GM21423 (cell line): ENCODE results near the gene NBEAL2.
A peak's percentile ranks its signal among the peaks of the same experiment; 100 is the strongest.

ENCODE experiments used
- ATAC-seq: cut with Tn5 transposase; IDR thresholded peaks from one replicate; pipeline ENCODE4 v1.9.1; 2021; ENCODE audit warnings: mild to moderate bottlenecking, moderate library complexity; ENCODE audit not compliant: unreplicated experiment

NBEAL2 gene, protein sequence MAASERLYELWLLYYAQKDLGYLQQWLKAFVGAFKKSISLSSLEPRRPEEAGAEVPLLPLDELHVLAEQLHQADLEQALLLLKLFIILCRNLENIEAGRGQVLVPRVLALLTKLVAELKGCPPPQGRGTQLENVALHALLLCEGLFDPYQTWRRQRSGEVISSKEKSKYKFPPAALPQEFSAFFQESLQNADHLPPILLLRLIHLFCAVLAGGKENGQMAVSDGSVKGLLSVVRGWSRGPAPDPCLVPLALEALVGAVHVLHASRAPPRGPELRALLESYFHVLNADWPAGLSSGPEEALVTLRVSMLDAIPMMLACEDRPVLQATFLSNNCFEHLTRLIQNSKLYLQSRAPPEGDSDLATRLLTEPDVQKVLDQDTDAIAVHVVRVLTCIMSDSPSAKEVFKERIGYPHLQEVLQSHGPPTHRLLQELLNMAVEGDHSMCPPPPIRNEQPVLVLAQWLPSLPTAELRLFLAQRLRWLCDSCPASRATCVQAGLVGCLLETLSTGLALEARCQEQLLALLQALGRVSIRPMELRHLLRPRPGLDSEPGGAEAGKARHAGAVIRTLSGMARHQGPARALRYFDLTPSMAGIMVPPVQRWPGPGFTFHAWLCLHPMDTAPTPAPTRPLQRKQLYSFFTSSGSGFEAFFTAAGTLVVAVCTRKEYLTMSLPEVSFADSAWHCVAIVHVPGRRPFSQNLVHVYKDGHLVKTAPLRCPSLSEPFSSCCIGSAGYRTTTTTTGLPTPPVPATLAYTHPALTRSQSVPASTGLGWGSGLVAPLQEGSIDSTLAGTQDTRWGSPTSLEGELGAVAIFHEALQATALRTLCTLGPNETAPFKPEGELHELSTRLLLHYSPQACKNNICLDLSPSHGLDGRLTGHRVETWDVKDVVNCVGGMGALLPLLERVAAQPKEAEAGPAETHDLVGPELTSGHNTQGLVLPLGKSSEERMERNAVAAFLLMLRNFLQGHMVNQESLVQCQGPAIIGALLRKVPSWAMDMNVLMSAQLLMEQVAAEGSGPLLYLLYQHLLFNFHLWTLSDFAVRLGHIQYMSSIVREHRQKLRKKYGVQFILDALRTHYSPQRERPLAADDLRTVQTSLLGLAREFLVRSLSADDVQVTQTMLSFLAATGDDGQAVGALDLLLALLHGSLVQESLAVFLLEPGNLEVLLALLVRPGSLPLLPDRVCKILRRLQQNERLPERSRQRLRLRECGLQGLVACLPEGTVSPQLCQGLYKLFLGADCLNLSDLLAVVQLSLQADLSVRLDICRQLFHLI (N-terminal part only)

DNA sequence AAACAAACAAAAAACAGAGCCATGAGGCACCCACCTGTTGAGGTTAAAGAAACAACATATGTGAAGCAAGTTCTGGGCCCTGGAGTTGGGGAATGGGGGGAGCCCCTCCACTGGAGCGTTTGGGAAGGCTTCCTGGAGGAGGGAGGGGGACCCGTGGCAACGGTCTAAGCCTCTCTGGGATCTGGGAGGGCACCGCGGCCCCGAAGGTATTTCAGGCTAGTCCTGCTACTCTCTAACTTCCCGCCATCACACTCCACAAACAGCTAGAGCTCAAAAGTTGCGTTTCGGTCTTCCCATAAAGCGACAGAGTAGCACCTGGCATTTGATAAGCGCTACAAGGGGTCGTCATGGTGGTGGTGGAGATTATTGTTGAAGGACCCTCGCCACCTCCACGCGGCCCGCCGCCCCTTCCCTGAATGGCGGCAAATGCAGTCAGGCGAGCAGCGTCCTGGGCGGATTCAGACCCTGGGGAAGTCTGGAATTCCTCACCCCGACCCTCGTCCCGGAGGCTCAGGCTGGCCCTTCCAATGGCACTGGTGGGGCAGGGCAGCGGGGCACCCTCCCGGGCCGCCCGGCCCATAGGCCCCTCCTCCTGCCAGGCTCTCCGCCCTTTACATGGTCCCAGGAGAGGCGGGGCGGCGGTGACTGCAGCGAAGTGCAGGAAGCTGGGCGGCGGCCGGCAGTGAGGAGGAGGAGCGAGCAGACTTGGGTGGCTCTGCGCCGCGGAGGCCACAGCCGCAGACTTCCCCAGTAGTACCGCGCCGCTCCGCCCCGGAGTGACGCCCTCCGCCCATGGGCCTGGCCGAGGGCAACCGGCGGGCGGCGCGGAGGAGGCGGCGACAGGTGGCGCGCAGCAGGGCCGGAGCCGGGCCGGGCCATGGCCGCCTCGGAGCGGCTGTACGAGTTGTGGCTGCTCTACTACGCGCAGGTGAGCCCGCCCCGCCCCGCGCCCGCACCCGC, at the start of gene NBEAL2:
TSS of gene NBEAL2 (plus strand) at position 682 of the 960 bp plus-strand sequence. CDS start at position 878, 196 bp downstream.
- peak; percentile 67 for ATAC-seq

DNA sequence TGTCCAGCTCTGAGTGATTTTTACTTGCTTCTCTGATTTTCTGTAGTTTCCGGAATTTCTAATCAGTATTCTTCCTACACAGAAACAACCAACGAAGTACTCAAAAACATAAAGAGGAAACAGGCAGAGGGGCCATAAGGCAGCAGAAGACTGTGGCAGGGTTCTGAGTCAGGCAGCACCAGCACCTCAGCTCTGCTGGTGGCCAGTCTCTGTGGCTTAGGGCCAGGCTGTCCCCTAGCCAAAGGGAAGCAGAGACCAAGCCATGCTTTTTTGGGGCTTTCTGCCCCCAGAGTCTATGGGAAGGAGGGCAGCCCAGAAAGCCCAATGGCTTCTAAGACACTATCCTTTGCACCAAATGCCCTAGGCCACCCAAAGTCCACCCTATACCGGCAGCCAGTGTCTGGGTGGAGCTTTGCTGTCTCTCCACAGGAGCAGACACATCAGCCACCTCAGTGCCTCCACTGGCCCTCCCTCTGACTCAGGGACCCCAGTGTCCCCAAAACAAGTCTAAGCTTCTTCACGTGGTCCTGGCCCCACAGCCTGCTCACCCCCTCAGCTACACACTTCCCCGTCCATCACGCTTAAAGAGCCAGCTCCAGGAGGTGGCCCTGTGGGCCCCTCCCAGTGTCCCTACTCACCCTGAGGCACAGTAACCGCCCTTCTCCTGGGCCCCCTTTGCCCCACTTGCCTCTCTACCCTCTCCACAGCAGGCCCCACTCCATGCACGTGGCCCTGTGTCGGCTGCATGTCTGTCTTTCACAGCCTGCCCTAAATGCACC, 49.1 kb upstream of the NBEAL2 start:
- ATAC-seq, result no peak

DNA sequence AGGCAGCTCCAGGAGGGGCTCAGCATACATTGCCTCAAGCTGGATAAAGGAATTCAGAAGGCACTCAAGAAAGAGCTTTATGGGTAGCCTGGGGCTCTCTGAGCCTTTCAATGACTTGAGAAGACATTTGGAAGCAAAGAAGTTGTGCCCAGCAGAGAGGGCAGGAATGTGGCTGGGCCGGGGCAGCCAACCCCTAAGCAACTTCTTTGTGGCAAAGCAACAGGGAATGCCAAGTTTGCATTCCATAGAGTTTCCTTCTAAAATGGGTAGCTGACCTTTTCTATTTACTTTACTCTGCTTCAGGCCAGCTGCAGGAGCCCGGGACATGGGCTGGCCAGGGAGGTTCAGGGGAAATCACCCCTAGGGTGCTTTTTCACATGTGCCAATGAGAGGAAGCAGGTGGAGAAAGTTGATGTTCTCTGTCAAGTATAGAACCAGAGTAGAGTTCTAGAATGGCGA, 48.5 kb upstream of the NBEAL2 start:
- ATAC-seq, result no peak

DNA sequence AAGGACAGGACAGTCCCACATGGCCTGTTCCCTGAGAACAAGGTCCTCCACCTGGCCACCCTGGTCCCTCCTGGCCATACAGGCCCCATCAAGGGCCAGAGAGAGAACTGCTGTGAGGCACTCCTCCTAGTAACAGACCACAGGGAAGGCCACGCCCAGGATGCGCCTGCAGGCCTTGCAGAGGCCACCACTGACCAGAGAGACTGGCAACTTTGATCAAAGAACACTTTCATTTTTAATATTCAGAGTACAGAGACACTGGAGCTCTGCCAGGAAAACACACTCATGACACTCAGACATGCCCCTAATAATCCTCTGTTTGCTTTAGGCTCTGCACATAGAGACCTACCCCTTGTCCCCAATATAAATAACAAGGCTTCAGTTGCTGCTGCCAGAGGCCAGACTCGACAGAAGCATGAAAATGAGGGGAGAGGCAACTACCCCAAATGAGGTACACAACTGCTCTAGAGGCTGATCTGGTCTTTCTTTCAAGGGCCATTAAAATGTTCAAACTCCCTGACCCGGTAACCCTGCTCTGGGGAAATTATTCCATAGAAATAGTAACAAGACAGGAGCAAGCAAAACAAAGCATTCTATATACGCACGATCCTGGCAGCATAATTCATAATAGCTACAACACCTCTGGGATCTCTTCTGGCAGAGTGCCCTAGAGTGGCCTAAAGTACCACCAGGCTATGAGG, 47.7 kb upstream of the NBEAL2 start:
- ATAC-seq, result no peak

DNA sequence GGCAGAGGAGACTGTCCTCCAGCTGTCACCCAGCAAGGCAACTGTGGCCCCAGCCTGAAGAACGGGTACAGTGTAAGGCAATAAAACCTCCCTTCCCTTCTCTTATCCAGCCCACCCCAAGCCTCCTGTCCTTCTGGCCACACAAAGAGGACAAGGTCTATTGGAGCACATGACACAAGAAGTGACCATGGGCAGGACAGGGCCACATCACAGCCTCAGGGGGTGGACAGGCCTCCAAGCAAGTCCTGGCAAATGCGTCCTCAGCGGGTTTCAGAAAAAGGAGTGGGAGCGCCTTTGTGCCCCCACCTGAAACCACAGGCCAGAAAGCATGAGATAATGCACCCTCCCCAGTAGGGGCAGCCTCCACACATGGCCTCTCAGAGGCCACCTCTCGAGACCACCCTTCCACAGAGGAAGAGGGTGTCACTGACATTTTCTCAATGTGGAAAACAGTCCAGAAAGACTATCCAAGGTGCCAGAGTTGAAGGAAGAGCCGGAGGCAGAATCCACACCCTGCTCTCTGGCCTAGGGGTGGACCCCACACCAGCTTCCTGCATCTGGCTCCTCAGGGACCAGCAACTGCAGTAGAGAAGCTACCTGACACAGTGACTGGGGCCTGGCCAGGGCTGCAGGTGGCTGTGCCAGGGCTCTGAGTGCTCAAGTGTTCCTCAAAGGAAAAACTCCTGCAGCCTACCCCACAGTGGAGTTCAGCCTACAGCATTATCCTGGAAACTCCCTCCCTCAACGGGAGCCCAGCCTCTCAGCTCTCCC, 46.8 kb upstream of the NBEAL2 start:
- ATAC-seq, result no peak

DNA sequence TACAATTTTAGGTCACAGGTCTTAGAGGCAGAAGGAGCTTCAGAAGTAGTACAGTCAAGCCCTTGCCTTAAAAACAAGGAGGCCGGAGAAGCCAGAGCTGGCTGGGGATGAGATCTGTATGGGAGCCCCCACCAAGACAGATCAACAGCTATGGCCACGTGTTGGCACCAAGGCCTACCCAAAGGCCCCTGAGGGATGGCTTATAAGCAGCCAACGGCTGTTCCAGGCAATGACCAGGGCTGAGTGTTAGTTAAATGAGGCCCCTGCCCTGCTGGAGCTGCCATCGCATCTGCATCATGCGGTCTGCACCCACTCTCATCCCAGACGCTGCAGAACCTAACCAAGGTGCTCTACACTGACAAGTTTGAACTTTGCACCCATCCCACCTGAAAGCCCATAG, 46.2 kb upstream of the NBEAL2 start:
- no peak for ATAC-seq

DNA sequence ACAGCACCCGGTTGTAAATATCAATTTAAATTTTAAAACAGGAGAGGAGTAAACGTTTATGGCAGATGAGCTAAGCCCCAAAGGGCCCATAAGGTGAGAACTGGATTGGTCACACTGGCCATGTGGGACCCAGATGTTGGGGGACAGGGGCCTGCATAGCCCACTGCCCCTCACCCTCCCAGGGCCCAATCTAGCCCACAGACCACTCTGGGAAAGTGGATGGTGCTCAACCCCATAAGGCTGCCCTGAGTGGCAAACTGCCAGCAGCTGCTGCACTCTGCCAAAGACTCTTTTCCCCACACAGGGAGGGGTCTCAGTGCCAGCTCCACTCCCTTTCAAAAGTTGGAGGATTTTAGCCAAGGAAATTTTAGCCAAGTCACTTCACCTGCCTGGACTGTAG, 45.4 kb upstream of the NBEAL2 start:
- ATAC-seq, result no peak

DNA sequence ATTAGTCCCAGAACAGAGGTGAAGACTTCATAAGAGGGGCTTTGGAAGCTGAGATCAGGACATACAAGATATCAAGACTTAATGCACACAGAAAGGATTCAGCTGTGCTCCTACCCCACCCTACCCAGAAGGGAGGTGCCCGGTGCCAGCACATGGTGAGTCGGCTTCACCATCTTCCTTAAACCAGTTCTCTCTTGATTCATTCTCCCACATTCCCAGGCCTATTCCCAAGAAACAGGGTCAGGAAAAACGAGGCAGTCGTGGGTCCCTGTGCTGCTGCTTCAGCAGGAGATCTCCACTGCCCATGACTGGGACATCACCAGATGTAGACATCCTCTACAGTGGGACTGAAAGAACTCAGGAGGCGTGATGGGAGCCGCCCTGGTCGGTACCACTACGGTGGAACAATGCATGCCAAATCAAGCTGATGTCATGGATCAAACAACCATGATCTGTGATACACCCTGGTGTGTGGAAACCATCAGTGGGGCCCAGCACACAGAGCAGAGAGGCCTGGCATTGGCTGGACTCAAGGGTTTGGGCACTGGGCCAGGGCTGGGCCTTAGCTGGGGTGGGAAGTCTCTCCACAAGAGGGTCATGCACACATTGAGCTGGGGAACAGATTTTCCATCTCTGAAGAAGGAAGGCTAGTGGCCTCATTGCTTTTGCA, 44.8 kb upstream of the NBEAL2 start:
- no peak for ATAC-seq

DNA sequence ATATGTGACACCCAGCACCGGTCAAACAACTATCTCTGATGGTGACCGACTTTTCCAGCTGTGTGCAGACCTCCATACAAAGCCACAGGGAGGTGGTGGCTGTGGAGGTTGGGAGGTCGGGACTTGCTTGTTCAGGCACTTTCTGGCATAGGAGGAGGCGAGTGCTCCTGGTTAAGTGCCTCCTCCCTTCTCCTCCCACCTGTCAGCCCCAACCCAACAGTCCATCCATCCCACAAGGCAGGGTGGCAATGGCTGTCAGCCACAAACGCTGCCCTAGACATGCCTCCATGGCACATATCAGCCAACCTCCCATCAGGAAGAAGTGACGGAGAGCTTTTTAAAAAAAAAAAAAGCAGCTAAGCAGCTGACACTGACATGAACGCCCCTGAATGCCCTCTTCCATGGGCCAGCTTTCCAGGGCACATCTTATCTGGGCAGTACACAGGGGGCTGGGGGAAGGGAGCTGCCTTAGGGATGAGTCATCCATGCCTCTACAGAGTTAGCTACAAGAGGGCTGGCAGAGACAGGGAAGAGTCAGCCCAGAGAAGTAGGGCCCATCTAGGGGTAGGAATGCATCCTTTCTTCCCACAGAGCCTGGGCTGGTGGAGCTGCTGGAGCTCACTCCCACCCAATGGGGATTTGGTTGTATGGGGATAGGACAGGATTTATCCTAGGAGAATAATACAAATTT, 44.2 kb upstream of the NBEAL2 start:
- no peak for ATAC-seq

DNA sequence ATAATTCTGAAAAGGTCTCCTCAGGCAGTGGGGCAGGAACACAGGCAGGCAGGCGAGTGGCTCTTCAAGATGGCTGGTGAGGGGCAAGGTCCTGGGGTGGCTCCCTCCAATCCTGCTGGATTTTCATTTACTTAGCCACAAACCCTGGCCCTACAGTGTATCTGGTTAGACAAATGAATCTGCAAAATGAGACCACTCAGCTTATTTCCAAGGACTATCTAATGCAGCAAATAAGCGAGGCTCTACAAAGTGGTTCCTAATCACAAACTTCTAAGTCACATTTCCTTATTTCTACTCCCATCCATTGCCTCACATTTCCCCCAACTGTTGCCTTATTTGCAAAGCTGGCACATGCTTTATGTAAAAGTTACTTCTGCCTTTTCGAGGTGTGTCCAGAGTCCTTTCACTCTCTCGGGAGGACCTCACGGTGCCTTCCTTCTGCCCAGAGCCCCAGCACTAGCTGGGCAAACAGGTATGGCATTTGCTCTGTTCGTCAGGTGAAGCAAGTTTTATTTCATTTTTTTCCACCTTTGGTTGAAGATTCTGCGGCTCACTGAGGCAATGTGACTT, 43.4 kb upstream of the NBEAL2 start:
- ATAC-seq, result no peak

DNA sequence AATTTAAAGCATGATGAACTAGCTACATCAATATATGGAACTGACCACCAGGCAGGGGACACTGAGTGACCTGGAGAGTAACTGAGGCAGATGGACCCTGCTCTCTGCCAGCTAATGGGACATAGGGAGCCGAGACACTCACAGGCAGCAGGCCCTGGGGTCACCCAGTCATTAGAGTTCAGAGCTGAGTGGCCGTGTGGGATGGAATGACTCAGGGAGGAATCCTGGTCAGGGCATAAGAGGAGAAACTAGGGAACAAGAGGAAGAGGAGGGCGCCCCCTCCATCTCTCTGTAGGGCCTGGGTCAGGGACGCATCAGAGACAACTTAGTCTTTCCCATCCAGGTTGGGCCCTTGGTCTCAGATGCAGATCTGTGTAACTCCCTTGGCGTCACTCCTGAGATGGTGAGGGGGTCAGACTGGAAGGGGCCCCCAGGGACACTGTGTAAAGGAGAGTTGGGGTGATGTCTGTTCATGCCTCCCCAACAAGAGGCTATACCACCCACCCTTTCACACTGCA, 42.7 kb upstream of the NBEAL2 start:
- no peak for ATAC-seq

DNA sequence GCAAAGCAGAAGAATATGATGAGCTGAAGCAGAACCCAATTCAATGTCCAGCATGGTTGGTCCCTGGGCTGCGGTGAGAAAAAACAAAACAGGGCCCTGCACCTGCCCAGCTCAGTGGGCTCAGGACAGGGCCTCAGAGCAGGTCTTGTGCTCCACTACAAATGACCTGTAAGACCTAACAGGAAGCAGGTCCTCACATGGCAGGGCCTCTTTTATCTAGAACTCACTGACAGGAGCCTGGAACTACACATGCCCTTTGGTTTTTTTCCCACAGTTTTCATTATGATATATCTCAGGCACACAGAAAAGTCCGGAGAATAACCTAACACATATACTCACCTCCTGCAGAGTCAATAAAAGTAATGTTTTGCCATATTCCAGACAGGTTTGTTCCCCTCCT, 41.3 kb upstream of the NBEAL2 start:
- no peak for ATAC-seq

DNA sequence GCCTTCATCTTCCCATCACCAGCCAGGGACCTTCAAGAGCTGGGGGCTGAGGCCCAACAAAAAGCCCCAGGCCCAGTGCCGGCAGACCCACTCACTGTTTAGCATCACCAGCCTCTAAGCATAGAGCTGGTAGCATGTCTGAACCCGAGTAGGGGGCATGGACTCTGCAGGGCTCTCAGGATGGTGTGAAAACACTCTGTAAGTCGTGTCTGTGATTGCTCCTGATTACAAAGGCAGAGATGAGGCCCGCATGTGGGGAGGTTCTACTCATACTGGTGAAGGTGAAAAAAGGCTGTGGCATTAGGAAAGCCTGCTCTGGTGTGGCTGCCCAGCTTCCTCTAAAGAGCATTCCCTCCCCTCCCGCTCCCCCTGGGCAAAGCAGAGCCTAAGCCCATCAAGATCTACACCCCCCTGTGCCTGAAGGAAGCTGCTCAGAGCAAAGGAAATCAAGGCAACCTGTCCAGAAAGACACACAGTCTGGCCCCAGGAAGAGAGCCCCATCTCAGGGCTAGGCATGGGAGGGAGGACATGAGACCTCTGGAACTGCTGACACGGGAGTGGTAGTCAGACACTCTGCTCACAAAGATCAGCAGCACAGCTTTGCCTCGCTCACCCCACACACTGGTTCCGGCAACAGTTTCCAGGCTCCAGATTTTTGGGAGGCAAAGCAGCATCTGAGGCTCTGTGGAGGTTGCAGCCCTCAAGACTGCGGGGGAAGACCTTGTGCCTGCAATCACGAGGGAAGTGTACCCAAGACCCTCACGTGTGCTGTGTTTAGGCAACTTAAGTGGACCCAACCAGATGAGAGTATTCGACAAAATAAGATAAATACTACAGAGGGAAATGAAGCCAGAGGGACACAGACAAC, 39.7 kb upstream of the NBEAL2 start:
- no peak for ATAC-seq

DNA sequence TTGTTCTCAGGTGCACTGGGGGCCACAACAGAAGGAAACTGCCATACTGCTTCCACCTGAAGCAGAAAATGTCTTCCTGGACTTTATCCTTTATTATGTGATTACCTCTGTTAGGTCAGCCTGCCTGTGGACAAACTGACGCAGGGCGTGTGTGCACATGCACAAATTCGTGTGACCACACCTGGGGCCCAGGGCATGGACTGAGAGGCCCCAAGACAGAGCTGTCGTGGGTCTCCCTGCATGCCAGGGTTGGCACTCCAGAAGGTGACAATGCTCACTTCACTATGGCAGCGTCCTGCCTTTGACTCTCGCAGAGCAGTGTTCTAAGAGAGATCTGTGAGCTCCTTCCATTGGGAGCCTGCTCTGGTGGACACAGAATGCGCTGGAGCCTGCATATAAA, 37.4 kb upstream of the NBEAL2 start:
- no peak for ATAC-seq
